Measurements from ENCODE around the gene PLCXD1. TPM values are rescaled to one million over a fixed set of nuclear protein-coding genes. Genes with fewer than 3 reads are reported as not detected.
A peak's percentile ranks its signal among the peaks of the same experiment; 100 is the strongest.
"Not testable (repeated sequence)": the region's sequence is repeated elsewhere in the genome, so short reads cannot be mapped to it uniquely, and the experiment has no call there.

The PLCXD1 gene
- polyA plus RNA-seq, 4 donors: 3.8 to 40.9 (median 13.3) TPM

DNA sequence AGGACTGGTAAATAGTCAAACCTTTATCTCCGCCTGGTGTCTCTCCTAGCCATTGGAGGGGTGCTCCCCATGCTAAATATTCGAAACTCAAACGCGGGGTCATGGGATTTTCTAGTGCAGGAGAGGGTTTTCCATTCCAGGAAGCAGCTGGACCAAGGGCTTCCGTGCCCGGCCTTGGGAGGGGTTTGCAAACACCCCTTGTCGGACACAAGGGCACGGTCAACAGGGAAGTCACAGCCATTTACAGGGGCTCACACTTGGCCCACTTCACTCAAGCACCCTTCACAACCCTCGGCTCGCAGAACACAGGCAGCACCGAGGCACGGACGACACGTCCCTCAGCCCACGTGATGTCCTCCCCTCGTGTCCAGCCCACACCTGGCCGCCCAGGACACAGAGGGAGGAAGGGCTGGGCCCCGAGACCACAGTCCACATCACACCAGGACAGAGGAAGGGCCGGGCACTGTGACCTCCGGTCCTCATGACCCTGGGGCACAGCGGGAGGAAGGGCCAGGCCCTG is 10.3 kb upstream of the PLCXD1 start:
- peaks cover 0 to 2% (median 0%) of the 10 kb centered on the region in 3 donors for H3K27me3 ChIP-seq (ENCODE audit: control insufficient read depth in 3 of 3, insufficient read depth in 3 of 3, low read length in 3 of 3)
- 80 to 93% (median 90%) methylated on average over 15 to 21 of the region's 21 CpGs for WGBS, 3 donors
- H3K4me3 ChIP-seq (ENCODE audit: low read depth in 1 of 3, low read length in 3 of 3): no peak overlapping the region
- no peaks in the 10 kb centered on the region for H3K9me3 ChIP-seq (ENCODE audit: control insufficient read depth in 2 of 2, insufficient read depth in 1 of 2, low read depth in 1 of 2, low read length in 1 of 2)
- FAIRE-seq (no peak), DNase-seq (no peak)
- peak overlapping the region in 1 of 3 donors; percentile 76 for H3K27ac ChIP-seq (ENCODE audit: low read depth in 1 of 3, low read length in 2 of 3)
- H3K36me3 ChIP-seq (ENCODE audit: control insufficient read depth in 3 of 3, insufficient read depth in 2 of 3, low read depth in 1 of 3, low read length in 3 of 3): no peaks in the 10 kb centered on the region
- H3K4me1 ChIP-seq (ENCODE audit: control insufficient read depth in 3 of 3, insufficient read depth in 2 of 3, low read depth in 1 of 3, low read length in 2 of 3): peaks cover 0 to 9% (median 5%) of the 10 kb centered on the region in 3 donors

DNA sequence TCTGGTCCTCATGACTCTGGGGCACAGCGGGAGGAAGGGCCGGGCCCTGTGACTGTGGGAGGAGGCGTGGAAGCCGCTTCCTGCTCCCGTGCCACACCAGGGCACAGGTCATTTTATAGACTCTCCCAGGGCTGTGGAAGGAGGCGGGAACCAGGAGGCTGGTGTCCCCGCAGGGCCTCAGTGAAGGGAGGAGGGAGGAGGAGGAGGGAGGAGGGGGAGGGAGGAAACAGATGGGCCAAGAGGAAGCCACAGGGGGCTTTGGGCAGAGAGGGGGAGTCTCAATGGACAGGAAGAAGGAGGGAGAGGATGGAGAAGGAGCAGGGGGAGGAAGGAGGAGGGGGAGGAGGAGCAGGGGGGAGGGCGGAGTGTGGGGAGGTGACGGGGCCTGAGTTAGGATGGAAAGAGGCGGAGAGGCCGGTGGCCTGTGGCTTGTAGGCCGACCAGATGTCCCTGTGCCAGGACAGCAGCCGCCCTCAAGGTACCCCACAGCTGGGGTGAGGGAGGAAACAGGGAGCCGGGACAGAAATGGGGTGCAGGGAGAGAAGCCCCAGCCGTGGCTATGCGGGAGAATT is 6.2 kb upstream of the PLCXD1 start:
- H3K27ac ChIP-seq (ENCODE audit: low read depth in 1 of 3, low read length in 2 of 3): peak overlapping the region in 1 of 3 donors; percentile 82
- 40 to 57% (median 55%) methylated on average over 13 to 16 of the region's 16 CpGs for WGBS, 3 donors
- no peaks in the 10 kb centered on the region for H3K9me3 ChIP-seq (ENCODE audit: control insufficient read depth in 2 of 2, insufficient read depth in 1 of 2, low read depth in 1 of 2, low read length in 1 of 2)
- H3K4me1 ChIP-seq (ENCODE audit: control insufficient read depth in 3 of 3, insufficient read depth in 2 of 3, low read depth in 1 of 3, low read length in 2 of 3): peaks cover 0 to 19% (median 5%) of the 10 kb centered on the region in 3 donors
- H3K4me3 ChIP-seq (ENCODE audit: low read depth in 1 of 3, low read length in 3 of 3): no peak overlapping the region
- H3K36me3 ChIP-seq (ENCODE audit: control insufficient read depth in 3 of 3, insufficient read depth in 2 of 3, low read depth in 1 of 3, low read length in 3 of 3): no peaks in the 10 kb centered on the region
- FAIRE-seq: no peak
- H3K27me3 ChIP-seq (ENCODE audit: control insufficient read depth in 3 of 3, insufficient read depth in 3 of 3, low read length in 3 of 3): peaks cover 0 to 12% (median 0%) of the 10 kb centered on the region in 3 donors
- peak; percentile 58 to 71 for DNase-seq

DNA sequence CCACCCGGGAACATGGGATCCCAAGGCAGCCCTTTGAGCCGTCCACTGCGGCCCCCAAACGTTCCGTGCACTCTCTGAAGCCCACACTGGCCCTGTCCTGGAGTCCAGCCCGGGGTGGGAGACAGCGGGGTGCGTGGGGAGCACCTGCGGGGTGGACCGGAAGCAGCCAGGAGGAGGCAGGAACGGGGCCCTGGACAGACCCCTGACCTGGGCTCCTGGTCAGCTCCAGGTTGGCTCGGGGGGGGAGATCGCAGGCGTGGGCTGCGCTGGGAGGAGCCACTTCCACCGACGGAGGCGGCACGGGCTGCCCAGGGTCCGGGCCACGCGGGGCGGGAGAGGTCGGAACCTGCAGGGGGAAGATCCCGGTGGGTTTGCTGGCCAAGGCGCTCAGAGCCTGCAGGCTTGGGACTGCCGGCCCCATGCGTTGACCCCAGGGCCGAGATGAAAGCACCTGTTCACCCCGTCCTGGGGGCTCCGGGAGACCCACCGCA is 5.7 kb upstream of the PLCXD1 start:
- peaks cover 0 to 19% (median 5%) of the 10 kb centered on the region in 3 donors for H3K4me1 ChIP-seq (ENCODE audit: control insufficient read depth in 3 of 3, insufficient read depth in 2 of 3, low read depth in 1 of 3, low read length in 2 of 3)
- H3K36me3 ChIP-seq (ENCODE audit: control insufficient read depth in 3 of 3, insufficient read depth in 2 of 3, low read depth in 1 of 3, low read length in 3 of 3): no peaks in the 10 kb centered on the region
- no peaks in the 10 kb centered on the region for H3K9me3 ChIP-seq (ENCODE audit: control insufficient read depth in 2 of 2, insufficient read depth in 1 of 2, low read depth in 1 of 2, low read length in 1 of 2)
- DNase-seq (no peak), FAIRE-seq (no peak)
- H3K4me3 ChIP-seq (ENCODE audit: low read depth in 1 of 3, low read length in 3 of 3): peak overlapping the region; percentile 46 to 48 (median 47)
- peaks cover 0 to 12% (median 0%) of the 10 kb centered on the region in 3 donors for H3K27me3 ChIP-seq (ENCODE audit: control insufficient read depth in 3 of 3, insufficient read depth in 3 of 3, low read length in 3 of 3)
- peak overlapping the region in 1 of 3 donors; percentile 82 for H3K27ac ChIP-seq (ENCODE audit: low read depth in 1 of 3, low read length in 2 of 3)
- 28 to 69% (median 61%) methylated on average over 24 to 32 of the region's 32 CpGs for WGBS, 3 donors

DNA sequence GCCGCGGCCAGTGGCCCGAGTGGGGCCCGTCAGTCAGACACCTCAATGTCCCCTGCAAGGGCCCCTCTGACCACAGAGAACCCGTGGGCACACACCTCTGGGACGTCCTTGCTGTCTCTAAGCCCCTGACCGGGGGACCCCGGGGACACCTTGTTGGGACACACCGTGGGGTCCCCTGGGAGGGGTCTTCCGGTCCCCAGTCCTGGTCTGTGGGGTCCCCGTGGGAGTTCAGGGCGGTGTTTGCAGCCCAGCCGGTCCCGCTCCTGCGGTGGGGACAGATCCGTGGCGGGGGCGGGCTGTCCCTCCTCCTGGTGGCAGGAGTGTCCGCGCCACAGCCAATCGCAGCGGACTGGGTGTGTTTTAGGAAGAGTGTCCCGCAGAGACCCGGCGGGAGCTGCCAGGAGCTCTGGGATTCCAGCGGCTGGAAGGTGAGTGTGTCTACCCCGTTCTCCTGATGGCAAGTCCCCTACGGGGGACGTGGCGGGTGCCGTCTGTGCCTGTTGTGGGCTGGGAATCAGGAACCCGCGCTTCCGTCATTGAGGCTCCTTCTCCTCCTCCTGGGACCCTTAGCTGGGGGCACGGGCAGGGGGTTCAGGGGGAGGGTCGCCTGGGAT is 5.1 kb upstream of the PLCXD1 start:
- H3K36me3 ChIP-seq (ENCODE audit: control insufficient read depth in 3 of 3, insufficient read depth in 2 of 3, low read depth in 1 of 3, low read length in 3 of 3): no peaks in the 10 kb centered on the region
- peak; percentile 54 to 72 for DNase-seq
- H3K4me3 ChIP-seq (ENCODE audit: low read depth in 1 of 3, low read length in 3 of 3): peak overlapping the region; percentile 46 to 48 (median 47)
- peak overlapping the region in 1 of 3 donors; percentile 82 for H3K27ac ChIP-seq (ENCODE audit: low read depth in 1 of 3, low read length in 2 of 3)
- WGBS, 3 donors: 2 to 9% (median 6%) methylated on average over 29 to 36 of the region's 36 CpGs
- H3K4me1 ChIP-seq (ENCODE audit: control insufficient read depth in 3 of 3, insufficient read depth in 2 of 3, low read depth in 1 of 3, low read length in 2 of 3): peaks cover 0 to 19% (median 5%) of the 10 kb centered on the region in 3 donors
- FAIRE-seq: no peak
- peaks cover 0 to 12% (median 0%) of the 10 kb centered on the region in 3 donors for H3K27me3 ChIP-seq (ENCODE audit: control insufficient read depth in 3 of 3, insufficient read depth in 3 of 3, low read length in 3 of 3)
- H3K9me3 ChIP-seq (ENCODE audit: control insufficient read depth in 2 of 2, insufficient read depth in 1 of 2, low read depth in 1 of 2, low read length in 1 of 2): no peaks in the 10 kb centered on the region

DNA sequence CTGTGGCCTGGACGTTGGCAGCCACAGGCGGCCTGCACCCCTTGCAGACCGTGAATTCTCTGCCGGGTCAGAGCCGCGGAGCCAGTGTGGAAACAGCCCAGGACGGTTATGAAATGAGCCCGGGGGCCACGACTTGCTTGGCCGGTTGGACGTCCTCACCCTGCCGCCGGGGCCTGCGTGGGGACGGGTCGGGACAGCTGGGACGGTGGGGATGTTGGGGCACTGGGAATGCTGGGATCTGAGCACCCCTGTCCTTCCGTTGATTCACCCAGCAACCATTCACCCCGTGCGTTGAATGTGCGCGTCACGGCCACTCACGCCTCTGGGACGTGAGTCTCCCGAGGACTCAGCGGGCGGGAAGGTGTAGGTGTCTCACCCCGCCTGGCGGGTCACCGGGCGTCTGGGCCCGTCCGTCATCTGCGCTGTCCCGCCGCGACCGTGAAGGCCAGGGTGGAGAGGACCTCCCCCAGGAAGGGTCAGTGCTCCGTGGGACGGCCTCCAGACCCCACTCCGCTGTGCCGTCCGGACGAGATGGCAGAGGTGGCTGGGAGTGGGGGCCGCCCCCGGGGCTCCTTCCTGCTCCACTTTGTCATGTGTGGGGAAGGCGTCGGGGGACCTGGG is 4.5 kb upstream of the PLCXD1 start:
- H3K36me3 ChIP-seq (ENCODE audit: control insufficient read depth in 3 of 3, insufficient read depth in 2 of 3, low read depth in 1 of 3, low read length in 3 of 3): no peaks in the 10 kb centered on the region
- no peaks in the 10 kb centered on the region for H3K9me3 ChIP-seq (ENCODE audit: control insufficient read depth in 2 of 2, insufficient read depth in 1 of 2, low read depth in 1 of 2, low read length in 1 of 2)
- FAIRE-seq (no peak), DNase-seq (peak; percentile 57 to 58)
- 2 to 5% (median 3%) methylated on average over 44 to 49 of the region's 49 CpGs for WGBS, 3 donors
- H3K4me1 ChIP-seq (ENCODE audit: control insufficient read depth in 3 of 3, insufficient read depth in 2 of 3, low read depth in 1 of 3, low read length in 2 of 3): peaks cover 0 to 19% (median 5%) of the 10 kb centered on the region in 3 donors
- H3K27me3 ChIP-seq (ENCODE audit: control insufficient read depth in 3 of 3, insufficient read depth in 3 of 3, low read length in 3 of 3): peaks cover 0 to 12% (median 0%) of the 10 kb centered on the region in 3 donors
- peak overlapping the region in 1 of 3 donors; percentile 22 for H3K27ac ChIP-seq (ENCODE audit: low read depth in 1 of 3, low read length in 2 of 3)
- peak overlapping the region; percentile 46 to 48 (median 47) for H3K4me3 ChIP-seq (ENCODE audit: low read depth in 1 of 3, low read length in 3 of 3)

DNA sequence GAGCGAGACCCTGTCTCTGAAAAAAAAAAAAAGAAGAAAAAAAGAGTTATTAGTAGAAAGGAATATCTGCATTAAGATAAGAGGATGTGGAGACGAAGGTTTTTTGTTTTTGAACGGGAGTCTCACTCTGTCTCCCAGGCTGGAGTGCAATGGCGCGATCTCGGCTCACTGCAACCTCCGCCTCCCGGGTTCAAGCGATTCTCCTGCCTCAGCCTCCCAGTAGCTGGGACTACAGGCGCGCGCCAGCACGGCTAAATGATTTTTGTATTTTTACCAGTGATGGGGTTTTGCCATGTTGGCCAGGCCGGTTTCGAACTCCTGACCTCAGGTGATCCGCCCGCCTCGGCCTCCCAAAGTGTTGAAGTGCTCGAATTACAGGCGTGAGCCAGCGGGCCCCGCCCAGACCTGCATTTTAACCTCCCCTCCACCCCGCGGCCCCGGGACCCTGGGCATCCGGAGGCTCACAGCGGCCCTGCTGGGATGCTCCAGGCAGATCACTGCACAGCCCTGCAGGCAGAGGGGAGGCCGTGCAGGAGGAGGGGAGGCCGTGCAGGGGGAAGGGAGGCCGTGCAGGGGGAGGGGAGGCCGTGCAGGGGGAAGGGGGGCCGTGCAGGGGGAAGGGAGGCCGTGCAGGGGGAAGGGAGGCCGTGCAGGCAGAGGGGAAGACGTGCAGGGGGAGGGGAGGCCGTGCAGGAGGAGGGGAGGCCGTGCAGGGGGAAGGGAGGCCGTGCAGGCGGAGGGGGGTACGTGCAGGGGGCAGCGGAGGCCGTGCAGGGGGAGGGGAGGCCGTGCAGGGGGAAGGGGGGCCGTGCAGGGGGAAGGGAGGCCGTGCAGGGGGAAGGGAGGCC is 1.2 kb upstream of the PLCXD1 start:
- WGBS, 3 donors: 52 to 83% (median 76%) methylated on average over 29 to 45 of the region's 45 CpGs
- peaks cover 0 to 12% (median 0%) of the 10 kb centered on the region in 3 donors for H3K27me3 ChIP-seq (ENCODE audit: control insufficient read depth in 3 of 3, insufficient read depth in 3 of 3, low read length in 3 of 3)
- not testable (repeated sequence) for FAIRE-seq; H3K36me3 ChIP-seq (ENCODE audit: control insufficient read depth in 3 of 3, insufficient read depth in 2 of 3, low read depth in 1 of 3, low read length in 3 of 3); H3K9me3 ChIP-seq (ENCODE audit: control insufficient read depth in 2 of 2, insufficient read depth in 1 of 2, low read depth in 1 of 2, low read length in 1 of 2); DNase-seq; H3K4me3 ChIP-seq (ENCODE audit: low read depth in 1 of 3, low read length in 3 of 3); H3K27ac ChIP-seq (ENCODE audit: low read depth in 1 of 3, low read length in 2 of 3)
- H3K4me1 ChIP-seq (ENCODE audit: control insufficient read depth in 3 of 3, insufficient read depth in 2 of 3, low read depth in 1 of 3, low read length in 2 of 3): peaks cover 0 to 19% (median 5%) of the 10 kb centered on the region in 3 donors

DNA sequence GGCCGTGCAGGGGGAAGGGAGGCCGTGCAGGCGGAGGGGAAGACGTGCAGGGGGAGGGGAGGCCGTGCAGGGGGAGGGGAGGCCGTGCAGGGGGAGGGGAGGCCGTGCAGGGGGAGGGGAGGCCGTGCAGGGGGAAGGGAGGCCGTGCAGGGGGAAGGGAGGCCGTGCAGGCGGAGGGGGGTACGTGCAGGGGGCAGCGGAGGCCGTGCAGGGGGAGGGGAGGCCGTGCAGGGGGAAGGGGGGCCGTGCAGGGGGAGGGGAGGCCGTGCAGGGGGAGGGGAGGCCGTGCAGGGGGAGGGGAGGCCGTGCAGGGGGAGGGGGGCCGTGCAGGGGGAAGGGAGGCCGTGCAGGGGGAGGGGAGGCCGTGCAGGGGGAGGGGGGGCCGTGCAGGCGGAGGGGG is 459 bp upstream of the PLCXD1 start:
- peaks cover 0 to 14% (median 0%) of the 10 kb centered on the region in 3 donors for H3K36me3 ChIP-seq (ENCODE audit: control insufficient read depth in 3 of 3, insufficient read depth in 2 of 3, low read depth in 1 of 3, low read length in 3 of 3)
- H3K9me3 ChIP-seq (ENCODE audit: control insufficient read depth in 2 of 2, insufficient read depth in 1 of 2, low read depth in 1 of 2, low read length in 1 of 2); DNase-seq; FAIRE-seq; H3K27ac ChIP-seq (ENCODE audit: low read depth in 1 of 3, low read length in 2 of 3); H3K4me3 ChIP-seq (ENCODE audit: low read depth in 1 of 3, low read length in 3 of 3): not testable (repeated sequence)
- 0 to 25% (median 10%) methylated on average over 1 to 15 of the region's 24 CpGs for WGBS, 3 donors
- H3K27me3 ChIP-seq (ENCODE audit: control insufficient read depth in 3 of 3, insufficient read depth in 3 of 3, low read length in 3 of 3): peaks cover 0 to 12% (median 0%) of the 10 kb centered on the region in 3 donors
- peaks cover 0 to 12% (median under 1%) of the 10 kb centered on the region in 3 donors for H3K4me1 ChIP-seq (ENCODE audit: control insufficient read depth in 3 of 3, insufficient read depth in 2 of 3, low read depth in 1 of 3, low read length in 2 of 3)
